Panc1 (cell line): ENCODE results near the gene PLD2. TPM values are rescaled to one million over a fixed set of nuclear protein-coding genes. Genes with fewer than 3 reads are reported as not detected.

Experiments used
- ATAC-seq: fragments of 200-7000 bp; cut with Tn5 transposase; 2 replicates; pipeline ENCODE4 v1.9.1; 2020; ENCODE audit warnings: mild to moderate bottlenecking, moderate library complexity
- BruUV-seq: library from RNA; stranded (reverse); fragments of 400-500 nt; replicated peaks from 2 replicates; lab custom pipeline; 2021; lab: Mats Ljungman, UMichigan
- CTCF ChIA-PET: fragments of 300-600 bp; sonication (Branson Sonifier 250); formaldehyde crosslinking; loops from one replicate; lab custom pipeline; 2022; ENCODE audit warnings: antibody characterized with exemption; lab: Charles Lee
- POLR2A ChIA-PET: fragments of 300-600 bp; sonication (Branson Sonifier 250); formaldehyde crosslinking; loops from one replicate; lab custom pipeline; 2022; ENCODE audit warnings: antibody characterized with exemption; lab: Charles Lee
- DNase-seq: peaks from one replicate; pipeline ENCODE4 v3.0.0-alpha.2; 2010; ENCODE audit warnings: low read depth, low spot score
- H3K27ac ChIP-seq: 2 replicates; pipeline ENCODE4 v1.5.1; 2011; ENCODE audit warnings: mild to moderate bottlenecking, low read length, inconsistent platforms
- H3K27me3 ChIP-seq: fragments of 200-500 bp; sonication (Bioruptor generic); 2 replicates; pipeline ENCODE4 v1.6.0; 2014; ENCODE audit warnings: low read length, inconsistent platforms; ENCODE audit not compliant: control insufficient read depth, insufficient read depth
- H3K36me3 ChIP-seq: fragments of 200-500 bp; sonication (Bioruptor generic); 2 replicates; pipeline ENCODE4 v1.5.1; 2014; ENCODE audit warnings: inconsistent platforms, mild to moderate bottlenecking, low read length, moderate library complexity; ENCODE audit not compliant: control insufficient read depth, insufficient read depth
- H3K4me1 ChIP-seq: 2 replicates; pipeline ENCODE4 v1.5.1; 2011; ENCODE audit warnings: inconsistent platforms, mild to moderate bottlenecking, low read length, moderate library complexity; ENCODE audit not compliant: control insufficient read depth, insufficient read depth
- H3K4me3 ChIP-seq, 2 experiments: 2 replicates each; pipeline ENCODE4 v1.5.1; 2011 to 2012; ENCODE audit warnings: low read depth in 2 of 2, low read length in 2 of 2, mild to moderate bottlenecking in 2 of 2, inconsistent platforms in 1 of 2, moderate library complexity in 1 of 2
- H3K9me3 ChIP-seq: fragments of 200-500 bp; sonication (Bioruptor generic); 2 replicates; pipeline ENCODE4 v1.5.1; 2014; ENCODE audit warnings: low read depth, mild to moderate bottlenecking, inconsistent platforms, low read length, moderate library complexity; ENCODE audit not compliant: control insufficient read depth, insufficient read depth
- CTCF ChIP-seq: fragments of 450-650 bp; IDR thresholded peaks from 2 replicates; pipeline ENCODE4 v1.5.1; 2017; ENCODE audit warnings: mild to moderate bottlenecking
- POLR2AphosphoS5 ChIP-seq: IDR thresholded peaks from 2 replicates; pipeline ENCODE4 v1.6.1; 2012; ENCODE audit warnings: mild to moderate bottlenecking, low read depth, low read length, moderate library complexity
- REST ChIP-seq, 2 experiments: IDR thresholded peaks; 2 replicates each; pipeline ENCODE4 v1.6.1; 2011 to 2012; ENCODE audit warnings: low read depth in 2 of 2, control low read depth in 1 of 2, low read length in 1 of 2, mild to moderate bottlenecking in 1 of 2, moderate library complexity in 1 of 2; ENCODE audit not compliant: insufficient read depth in 1 of 2
- SIN3A ChIP-seq: IDR thresholded peaks from 2 replicates; pipeline ENCODE4 v1.6.1; 2012; ENCODE audit warnings: low read depth, mild to moderate bottlenecking, low read length, moderate library complexity, borderline replicate concordance; ENCODE audit not compliant: insufficient read depth
- TCF7L2 ChIP-seq: IDR thresholded peaks from 2 replicates; pipeline ENCODE4 v1.6.1; 2011; ENCODE audit warnings: mild to moderate bottlenecking, low read depth, low read length, inconsistent platforms
- in situ Hi-C: cut with HindIII; loops from 2 replicates; pipeline ENCODE4 v1.10.0; 2016; ENCODE audit warnings: low sequenced_read_pairs, low pct_unique_long_range_greater_than_20kb
- intact Hi-C: fragments of 100-400 bp; cut with micrococcal nuclease; formaldehyde crosslinking; loops from one replicate; pipeline ENCODE4 v1.10.0; 2022; ENCODE audit not compliant: unreplicated experiment
- total RNA-seq: library from RNA; stranded (reverse); gene quantifications from one replicate; pipeline ENCODE4 v1.2.1, GENCODE V29; 2021; ENCODE audit not compliant: unreplicated experiment

Gene PLD2
- total RNA-seq, 1 experiment from 2014 or later: 40.2 TPM

- no peaks in the 10 kb centered on the region for H3K9me3 ChIP-seq
- BruUV-seq: no TSS peak
- no peaks in the 10 kb centered on the region for H3K36me3 ChIP-seq
- H3K27me3 ChIP-seq: no peaks in the 10 kb centered on the region
- in situ Hi-C loops: no loop called here
- CTCF ChIA-PET: no interaction called here
- ATAC-seq: no peak
- intact Hi-C loops: no loop called here
- H3K27ac ChIP-seq: no peak overlapping the region
- POLR2A ChIA-PET: no interaction called here
- no peak overlapping the region for H3K4me3 ChIP-seq
- H3K4me1 ChIP-seq: peaks cover 15% of the 10 kb centered on the region
- no peak for TF ChIP-seq TCF7L2
- no peak for TF ChIP-seq SIN3A
- no peak for TF ChIP-seq POLR2AphosphoS5
- TF ChIP-seq CTCF: no peak
- TF ChIP-seq REST (IDR thresholded peaks at IDR 0.05; ENCODE audit: insufficient read depth in 1 of 2, low read depth in 2 of 2, low read length in 1 of 2): no peak
- DNase-seq: no peak
Observed at GRCh38 chr17:4836221-4836620, 29.3 kb downstream of the PLD2 start.

- CTCF ChIA-PET: interaction anchor here (0.6 kb wide), 1 partner anchor 1236 kb away, joined by 6 read pairs; no protein-coding TSS in a partner anchor
- Histone ChIP-seq H3K27me3 (no peaks in the 10 kb centered on the region), H3K4me3 (no peak overlapping the region), H3K9me3 (no peaks in the 10 kb centered on the region), H3K27ac (no peak overlapping the region), H3K4me1 (peaks cover 15% of the 10 kb centered on the region), H3K36me3 (no peaks in the 10 kb centered on the region)
- intact Hi-C loops: no loop called here
- in situ Hi-C loops: no loop called here
- DNase-seq: no peak
- POLR2A ChIA-PET: no interaction called here
- no TSS peak for BruUV-seq
- ATAC-seq: no peak
- TF ChIP-seq CTCF (no peak), REST (IDR thresholded peaks at IDR 0.05; ENCODE audit: insufficient read depth in 1 of 2, low read depth in 2 of 2, low read length in 1 of 2) (no peak), POLR2AphosphoS5 (no peak), SIN3A (no peak), TCF7L2 (no peak)
Observed at GRCh38 chr17:4837471-4838308, 30.7 kb downstream of the PLD2 start.
